Right lung (tissue), 10 donors: ENCODE data around the gene NT5C1A. TPM values are rescaled to one million over a fixed set of nuclear protein-coding genes. Genes with fewer than 3 reads are reported as not detected.

Source experiments
- DNase-seq, 2 donors: peaks; one replicate each; pipeline ENCODE4 v3.0.0-alpha.2; 2013
- long read RNA-seq, 8 donors: transcript quantifications; one replicate each; lab custom pipeline, GENCODE V29; 2026
- polyA plus RNA-seq, 5 donors: library from polyadenylated mRNA; unstranded; fragments of 120-200 nt; gene quantifications; one replicate each; pipeline versions ENCODE4 v1.2.1 to v1.2.3, GENCODE V29; 2013; ENCODE audit warnings: inconsistent platforms in 1 of 5, low replicate concordance in 1 of 5; ENCODE audit not compliant: insufficient read length in 5 of 5, insufficient read depth in 1 of 5

Gene NT5C1A
- under 1 TPM in 2 of 5 donors, not detected in 3; 0.15 to 0.37 TPM for polyA plus RNA-seq
- long read RNA-seq, donor 1: 0 reads
- long read RNA-seq, donor 2: 0 reads
- long read RNA-seq, donor 3: 0 reads
- long read RNA-seq, donor 4: 0 reads
- long read RNA-seq, donor 5: 0 reads
- long read RNA-seq, donor 6: 0 reads
- long read RNA-seq, donor 7: 0 reads
- long read RNA-seq, donor 8: 0 reads

GRCh38 chr1:39671793-39672550, at the start of gene NT5C1A:
Gene NT5C1A (minus strand): TSS chr1:39672107. CDS start chr1:39672038, 69 bp downstream.
- no peak for DNase-seq

- DNase-seq: no peak
Observed at GRCh38 chr1:39721664-39722063, 49.8 kb upstream of the NT5C1A start.

- DNase-seq: peak in 1 of 2 donors; percentile 58
Observed at GRCh38 chr1:39720094-39720999, 48.4 kb upstream of the NT5C1A start.

- DNase-seq: no peak
Observed at GRCh38 chr1:39717809-39718208, 45.9 kb upstream of the NT5C1A start.

- no peak for DNase-seq
Observed at GRCh38 chr1:39713557-39713956, 41.6 kb upstream of the NT5C1A start.

GRCh38 chr1:39711966-39712340, 40.0 kb upstream of the NT5C1A start:
- no peak for DNase-seq

- no peak for DNase-seq
Observed at GRCh38 chr1:39711104-39711965, 39.4 kb upstream of the NT5C1A start.

- no peak for DNase-seq
Observed at GRCh38 chr1:39707506-39707905, 35.6 kb upstream of the NT5C1A start.

- DNase-seq: no peak
Observed at GRCh38 chr1:39704757-39705156, 32.9 kb upstream of the NT5C1A start.

GRCh38 chr1:39701049-39701439, 29.1 kb upstream of the NT5C1A start:
- peak; percentile 56 to 74 for DNase-seq

- no peak for DNase-seq
Observed at GRCh38 chr1:39700348-39700747, 28.4 kb upstream of the NT5C1A start.

GRCh38 chr1:39699419-39699818, 27.5 kb upstream of the NT5C1A start:
- DNase-seq: no peak

GRCh38 chr1:39698568-39698967, 26.7 kb upstream of the NT5C1A start:
- DNase-seq: no peak

- DNase-seq: no peak
Observed at GRCh38 chr1:39696448-39696847, 24.5 kb upstream of the NT5C1A start.

- DNase-seq: no peak
Observed at GRCh38 chr1:39695016-39695415, 23.1 kb upstream of the NT5C1A start.

GRCh38 chr1:39694026-39694425, 22.1 kb upstream of the NT5C1A start:
- no peak for DNase-seq

- no peak for DNase-seq
Observed at GRCh38 chr1:39692152-39693074, 20.5 kb upstream of the NT5C1A start.

GRCh38 chr1:39691383-39692151, 19.7 kb upstream of the NT5C1A start, which contains the start of gene HPCAL4:
Gene HPCAL4 (minus strand): TSS chr1:39691433. CDS start chr1:39684603, 6,830 bp downstream.
- peak; percentile 73 to 77 for DNase-seq

GRCh38 chr1:39690794-39691382, 19.0 kb upstream of the NT5C1A start:
- DNase-seq: no peak
